ENCODE data around the gene LTK.

LTK gene

GRCh38 chr15:41520636-41521035 lies 7.0 kb upstream of the LTK start:
- TF ChIP-seq FOXP2 (optimal IDR thresholded peaks at IDR 0.05; ENCODE audit: borderline replicate concordance, extremely low read depth, extremely low read length, insufficient read depth), result no peak
- no peak for TF ChIP-seq TAF1 (IDR thresholded peaks at IDR 0.05; ENCODE audit: borderline replicate concordance, insufficient read depth, low read length)

GRCh38 chr15:41517895-41518449 lies 4.3 kb upstream of the LTK start:
- TF ChIP-seq REST (IDR thresholded peaks at IDR 0.05; ENCODE audit: insufficient read depth in 1 of 2, low read depth in 2 of 2, low read length in 2 of 2), result no peak
- TF ChIP-seq FOXP2 (optimal IDR thresholded peaks at IDR 0.05; ENCODE audit: borderline replicate concordance, extremely low read depth, extremely low read length, insufficient read depth), result no peak
- no peak for TF ChIP-seq SIN3A (IDR thresholded peaks at IDR 0.05; ENCODE audit: borderline replicate concordance, insufficient read depth, low read length)
- no peak for TF ChIP-seq TAF1 (IDR thresholded peaks at IDR 0.05; ENCODE audit: borderline replicate concordance, insufficient read depth, low read length)
- TF ChIP-seq POLR2AphosphoS5 (IDR thresholded peaks at IDR 0.05; ENCODE audit: low read depth, low read length), result no peak

GRCh38 chr15:41512940-41513505 lies 604 bp downstream of the LTK start:
- no peak for TF ChIP-seq FOXP2 (optimal IDR thresholded peaks at IDR 0.05; ENCODE audit: borderline replicate concordance, extremely low read depth, extremely low read length, insufficient read depth)
- TF ChIP-seq SIN3A (IDR thresholded peaks at IDR 0.05; ENCODE audit: borderline replicate concordance, insufficient read depth, low read length), result no peak

- TF ChIP-seq POLR2AphosphoS5 (IDR thresholded peaks at IDR 0.05; ENCODE audit: low read depth, low read length) (no peak), FOXP2 (optimal IDR thresholded peaks at IDR 0.05; ENCODE audit: borderline replicate concordance, extremely low read depth, extremely low read length, insufficient read depth) (no peak), REST (IDR thresholded peaks at IDR 0.05; ENCODE audit: insufficient read depth in 1 of 2, low read depth in 2 of 2, low read length in 2 of 2) (no peak), SIN3A (IDR thresholded peaks at IDR 0.05; ENCODE audit: borderline replicate concordance, insufficient read depth, low read length) (no peak), TAF1 (IDR thresholded peaks at IDR 0.05; ENCODE audit: borderline replicate concordance, insufficient read depth, low read length) (no peak)
Measured at GRCh38 chr15:41512512-41512939, 1.1 kb downstream of the LTK start.

GRCh38 chr15:41511899-41512369 lies 1.7 kb downstream of the LTK start:
- TF ChIP-seq TAF1 (IDR thresholded peaks at IDR 0.05; ENCODE audit: borderline replicate concordance, insufficient read depth, low read length), result no peak
- TF ChIP-seq REST (IDR thresholded peaks at IDR 0.05; ENCODE audit: insufficient read depth in 1 of 2, low read depth in 2 of 2, low read length in 2 of 2), result no peak
- TF ChIP-seq FOXP2 (optimal IDR thresholded peaks at IDR 0.05; ENCODE audit: borderline replicate concordance, extremely low read depth, extremely low read length, insufficient read depth), result no peak
- TF ChIP-seq SIN3A (IDR thresholded peaks at IDR 0.05; ENCODE audit: borderline replicate concordance, insufficient read depth, low read length), result no peak
- TF ChIP-seq POLR2AphosphoS5 (IDR thresholded peaks at IDR 0.05; ENCODE audit: low read depth, low read length), result no peak

GRCh38 chr15:41511331-41511898 lies 2.2 kb downstream of the LTK start:
- TF ChIP-seq POLR2AphosphoS5 (IDR thresholded peaks at IDR 0.05; ENCODE audit: low read depth, low read length) (no peak), TAF1 (IDR thresholded peaks at IDR 0.05; ENCODE audit: borderline replicate concordance, insufficient read depth, low read length) (no peak)
